ENCODE measurements around the gene ST3GAL4. TPM values are rescaled to one million over a fixed set of nuclear protein-coding genes. Genes with fewer than 3 reads are reported as not detected.
"Not testable (repeated sequence)": the region's sequence is repeated elsewhere in the genome, so short reads cannot be mapped to it uniquely, and the experiment has no call there.

ST3GAL4 gene
- total RNA-seq, 2 experiments from 2014 or later: 13.6 to 13.9 TPM

DNA sequence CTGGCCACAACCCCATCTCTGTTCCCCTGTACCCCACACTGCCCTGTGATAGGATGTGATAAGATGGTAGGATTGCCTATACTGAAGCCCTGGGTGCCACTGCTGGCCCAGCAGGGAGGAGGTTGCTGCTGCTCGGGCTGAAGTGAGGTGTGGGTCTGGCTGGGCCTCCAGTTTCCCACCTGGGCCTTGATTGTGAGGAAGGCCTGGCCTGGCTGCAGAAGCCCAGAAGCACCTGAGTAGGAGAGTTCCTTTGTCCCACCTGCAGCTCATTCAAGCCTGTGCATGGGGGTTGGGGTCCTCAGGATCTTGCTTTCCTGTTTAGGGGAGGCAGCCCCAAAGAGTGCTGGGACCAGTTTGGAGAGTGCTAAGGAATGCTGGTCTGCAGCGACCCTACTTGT is 3.3 kb downstream of the ST3GAL4 start:
- ChIA-PET CTCF (interaction anchor here (1.5 kb wide), 1 partner anchor 48 kb away, joined by 8 read pairs; no protein-coding TSS in a partner anchor), POLR2A (no interaction called here)

DNA sequence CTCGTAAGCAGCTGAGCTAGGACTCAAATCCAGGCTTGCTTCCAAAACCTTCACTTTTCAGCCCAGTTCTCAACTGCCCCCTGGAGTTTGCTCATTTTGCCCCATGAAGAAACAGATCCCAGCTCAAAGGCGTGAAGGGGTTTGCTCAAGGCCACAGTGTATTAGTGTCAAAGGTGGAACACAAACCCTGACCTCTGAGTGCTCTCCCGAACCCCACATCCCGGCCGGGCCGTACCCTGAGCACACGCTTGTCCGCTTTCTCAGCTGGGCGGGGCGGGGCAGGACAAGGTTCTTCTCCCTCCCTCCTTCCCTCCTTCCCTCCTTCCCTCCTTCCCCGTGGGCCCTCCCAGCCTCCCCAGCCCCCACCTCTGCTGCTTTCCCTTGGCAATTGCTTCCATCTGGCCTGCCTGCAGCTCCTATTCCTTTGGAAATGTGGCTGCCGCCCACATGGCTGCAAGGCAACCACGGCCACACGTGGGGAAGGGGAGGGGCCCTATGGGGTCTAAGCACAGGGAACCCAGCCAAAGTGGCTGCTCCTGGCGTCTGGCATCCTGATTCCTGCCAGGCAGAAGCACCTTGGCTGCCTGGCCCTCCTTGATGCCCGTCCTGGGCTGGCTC is 4.1 kb downstream of the ST3GAL4 start:
- ChIA-PET CTCF (no interaction called here), POLR2A (no interaction called here)

DNA sequence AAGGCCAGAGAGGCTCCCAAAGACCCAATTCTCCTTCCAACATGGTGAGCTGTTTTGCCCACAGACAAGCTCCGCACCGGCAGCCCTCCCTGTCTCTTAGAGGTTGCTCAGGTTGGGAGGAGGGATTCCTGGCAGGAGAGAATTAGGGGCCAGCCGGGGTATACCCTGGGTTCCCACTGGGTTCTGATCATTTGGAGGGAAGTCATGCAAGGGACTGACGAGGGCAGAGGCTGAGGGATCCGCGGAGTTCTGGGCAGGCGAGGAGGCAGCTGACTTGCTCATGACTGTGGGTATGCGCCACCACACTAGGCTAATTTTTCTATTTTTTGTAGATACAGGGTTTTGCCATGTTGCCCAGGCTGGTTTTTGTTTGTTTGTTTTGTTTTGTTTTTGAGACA is 4.6 kb downstream of the ST3GAL4 start:
- POLR2A ChIA-PET: no interaction called here
- CTCF ChIA-PET: no interaction called here

DNA sequence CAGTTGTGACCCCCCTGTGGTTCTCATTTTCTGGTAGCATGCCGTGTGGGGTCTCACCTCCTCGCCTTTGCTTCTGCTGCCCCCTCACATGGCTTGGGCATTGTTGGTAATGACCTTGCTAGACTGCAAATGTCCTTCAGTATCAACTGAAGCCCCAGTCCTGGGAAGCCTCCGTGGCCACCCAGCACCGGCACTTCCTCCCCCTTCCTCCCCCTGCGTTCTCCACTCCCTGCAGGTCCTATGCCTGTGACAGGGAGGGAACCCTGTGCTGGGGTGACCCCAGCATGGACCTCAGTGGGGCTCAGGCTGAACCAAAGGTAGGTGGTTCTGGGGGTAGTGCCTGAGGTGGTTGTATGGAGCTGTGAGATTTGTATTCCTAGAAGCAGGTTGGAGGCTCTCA is 5.9 kb downstream of the ST3GAL4 start:
- ChIA-PET POLR2A (no interaction called here), CTCF (no interaction called here)

DNA sequence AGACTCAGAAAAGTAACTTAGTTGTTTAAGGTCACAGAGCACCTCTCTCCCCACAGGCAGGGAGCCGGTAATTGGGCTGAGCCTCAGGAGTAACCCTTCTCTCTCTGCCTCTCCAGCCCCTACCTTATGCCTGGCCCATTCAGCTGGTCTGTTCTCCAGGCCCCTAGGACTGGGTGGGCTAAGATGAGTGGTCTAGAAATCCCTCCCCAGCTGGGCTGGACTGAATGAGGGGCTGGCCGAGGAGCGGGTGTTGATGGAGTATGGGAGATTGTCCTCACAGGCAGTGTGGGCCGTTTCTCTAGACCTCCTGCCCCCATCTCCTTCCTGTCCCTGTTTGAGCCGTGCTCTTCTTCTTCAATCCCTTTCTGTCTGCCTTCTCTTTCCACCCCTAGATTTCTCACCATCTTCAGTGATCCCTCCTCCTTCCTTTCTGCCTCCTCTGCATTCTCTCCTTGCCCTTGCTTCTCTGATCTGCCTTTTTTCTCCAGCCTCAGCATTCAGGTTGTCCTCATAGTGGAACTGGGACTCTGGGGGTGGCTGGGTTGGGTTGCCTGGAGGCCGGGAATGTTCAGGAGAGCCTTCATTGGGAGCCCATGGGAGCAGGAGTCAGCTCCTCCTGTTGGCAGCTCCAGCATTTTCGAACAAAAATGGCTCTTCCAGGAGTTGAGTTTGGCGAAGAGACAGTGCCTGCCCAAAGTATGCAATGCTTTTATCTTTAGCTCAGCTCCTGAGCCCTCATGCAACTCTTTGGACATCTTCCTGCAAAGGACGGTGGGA is 7.6 kb downstream of the ST3GAL4 start:
- POLR2A ChIA-PET: no interaction called here
- CTCF ChIA-PET: no interaction called here

DNA sequence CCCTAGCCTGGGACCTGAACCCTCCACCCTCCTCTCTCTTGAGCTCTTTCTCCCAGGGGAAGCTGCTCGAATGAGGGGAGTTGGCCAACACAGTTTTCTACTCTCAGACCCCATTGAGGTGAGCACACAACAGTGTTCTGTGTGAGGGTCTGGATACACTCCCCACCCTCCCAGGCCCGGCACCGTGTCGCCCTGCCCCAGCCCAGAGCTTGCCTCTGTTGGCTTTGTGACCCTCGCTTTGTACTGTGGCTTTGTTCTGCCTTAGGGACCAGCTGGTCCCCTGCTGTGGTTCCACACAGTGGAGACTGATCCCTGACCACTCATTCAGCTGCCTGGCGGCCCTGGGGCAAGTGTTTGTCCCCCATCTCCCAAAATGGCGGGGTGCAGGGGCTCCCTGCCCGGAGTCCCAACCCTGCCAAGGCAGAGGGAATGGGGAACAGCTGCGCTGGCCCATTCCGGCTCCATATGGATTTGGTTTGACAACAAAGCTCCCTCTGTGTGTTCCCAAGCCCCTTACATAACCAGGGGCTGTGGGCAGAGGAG is 8.3 kb downstream of the ST3GAL4 start:
- ChIA-PET CTCF (no interaction called here), POLR2A (no interaction called here)

DNA sequence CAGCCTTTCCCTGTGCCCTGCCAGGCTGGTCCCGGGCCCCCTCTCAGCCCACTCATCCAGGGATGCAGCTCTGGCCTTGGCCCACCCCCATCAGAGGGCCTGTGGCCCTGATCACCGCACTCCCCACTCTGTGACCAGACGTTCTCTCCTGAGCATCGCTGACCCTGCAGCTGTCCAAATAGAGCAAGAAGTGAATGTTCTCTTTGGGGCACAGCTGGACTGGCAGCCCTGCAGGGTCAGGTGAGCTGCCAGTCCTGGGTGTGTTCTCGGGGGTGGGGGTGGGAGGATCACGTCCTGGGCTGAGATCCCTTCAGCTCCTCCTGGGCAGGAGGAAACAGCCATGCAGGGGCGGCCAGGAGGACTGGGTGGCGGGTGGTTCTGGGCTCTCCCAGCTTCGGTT is 9.2 kb downstream of the ST3GAL4 start:
- POLR2A ChIA-PET: not testable (repeated sequence)

DNA sequence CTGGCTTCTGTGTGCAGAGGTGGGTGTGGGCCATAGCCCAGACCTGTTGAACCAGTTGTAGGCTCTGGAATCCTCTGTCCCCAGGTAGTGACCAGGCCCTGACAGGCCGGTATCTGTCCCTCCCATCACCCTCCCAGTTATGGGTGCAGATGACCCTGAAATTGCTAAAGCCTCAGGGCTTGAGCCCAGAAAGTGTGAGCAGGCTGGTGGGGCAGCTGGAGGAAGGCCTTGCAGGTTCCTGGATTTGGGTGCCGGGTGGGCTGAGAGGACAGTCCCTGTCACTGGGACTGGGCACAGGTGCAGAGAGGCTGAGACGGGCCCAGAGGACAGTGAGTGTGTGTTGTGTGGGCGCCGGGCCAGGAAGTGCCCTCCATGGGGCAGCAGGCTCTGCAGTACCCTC is 10.0 kb downstream of the ST3GAL4 start:
- CTCF ChIA-PET, POLR2A ChIA-PET: not testable (repeated sequence)

More for the DNA sequence above, 9.2 kb downstream of the ST3GAL4 start:
- CTCF ChIA-PET: not testable (repeated sequence)

DNA sequence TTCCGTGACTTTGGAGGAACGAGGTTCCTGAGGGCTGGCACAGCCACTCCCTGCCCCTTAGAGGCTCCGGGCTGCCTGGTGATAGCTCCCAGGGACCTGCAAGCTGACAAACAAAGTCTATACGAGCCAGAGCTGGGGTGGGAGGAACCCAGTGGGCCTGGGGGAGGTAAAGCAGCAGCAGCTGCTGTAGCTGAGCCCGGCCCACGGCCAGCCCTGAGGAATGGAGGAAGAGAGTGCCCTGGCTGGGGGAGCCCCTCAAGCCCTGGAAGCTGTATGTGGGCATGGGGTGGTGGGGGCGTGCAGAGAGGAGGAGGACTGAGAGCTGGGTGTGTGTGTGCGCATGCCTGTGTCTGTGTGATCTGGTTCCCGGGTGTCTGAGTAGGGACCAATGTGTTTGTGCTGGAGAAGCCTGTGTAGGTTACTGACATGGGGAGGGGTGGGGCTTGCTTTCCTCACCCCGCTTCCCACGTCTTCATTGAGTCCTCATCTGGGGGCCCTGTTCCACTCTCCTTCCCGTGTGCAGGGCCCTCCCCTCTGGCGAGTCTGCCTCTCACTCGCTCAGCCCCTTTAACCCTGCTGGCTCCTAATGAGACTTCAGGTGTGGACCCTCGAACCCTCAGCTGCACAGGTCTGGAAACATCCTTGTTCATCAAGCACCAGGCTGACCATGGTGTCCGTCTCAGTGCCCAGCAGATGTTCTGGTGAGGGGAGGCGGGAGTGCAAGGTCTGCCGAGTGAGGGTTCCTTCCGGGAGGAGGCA is 10.8 kb downstream of the ST3GAL4 start:
- CTCF ChIA-PET: no interaction called here
- POLR2A ChIA-PET: no interaction called here

DNA sequence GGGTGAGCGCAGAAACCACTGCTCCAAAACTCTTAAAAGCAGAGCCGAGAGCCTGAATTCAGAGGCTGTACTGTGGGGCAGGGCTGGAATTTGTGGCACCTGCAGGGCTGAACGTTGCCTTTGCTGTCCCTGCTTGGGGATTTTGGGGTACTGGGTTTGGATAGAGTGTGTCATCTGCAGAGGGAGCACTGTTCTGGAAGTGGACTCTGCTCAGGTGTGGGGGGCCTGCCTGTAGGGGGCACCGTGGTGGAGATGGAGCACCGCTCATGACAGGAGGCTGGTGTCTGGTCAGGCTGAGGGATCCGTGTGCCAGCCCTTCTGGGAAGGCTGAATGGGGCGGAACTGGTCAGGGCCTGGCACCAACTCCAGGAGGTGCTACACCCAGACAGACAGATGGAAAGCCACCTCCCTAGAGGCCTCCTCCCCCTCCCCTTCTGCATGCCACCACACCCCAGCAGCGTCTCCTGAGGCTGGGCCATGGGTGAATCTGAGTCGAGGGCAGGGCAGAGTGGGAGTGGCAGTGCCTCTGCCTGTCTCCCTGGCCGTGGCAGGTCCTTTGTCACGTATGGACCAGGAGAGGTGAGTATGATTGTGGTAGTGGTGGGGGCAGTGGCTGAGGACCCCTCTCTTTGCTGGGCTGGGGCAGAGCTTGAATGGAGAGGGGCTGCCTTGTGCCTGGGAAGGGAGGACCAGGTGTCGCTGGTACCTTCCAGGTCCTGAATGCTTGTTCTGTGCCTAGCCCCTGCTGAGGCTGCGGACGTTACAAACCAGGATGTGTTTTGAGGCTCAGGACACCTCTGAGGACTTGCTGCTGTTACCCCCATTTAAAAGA is 11.6 kb downstream of the ST3GAL4 start:
- CTCF ChIA-PET, POLR2A ChIA-PET: not testable (repeated sequence)

DNA sequence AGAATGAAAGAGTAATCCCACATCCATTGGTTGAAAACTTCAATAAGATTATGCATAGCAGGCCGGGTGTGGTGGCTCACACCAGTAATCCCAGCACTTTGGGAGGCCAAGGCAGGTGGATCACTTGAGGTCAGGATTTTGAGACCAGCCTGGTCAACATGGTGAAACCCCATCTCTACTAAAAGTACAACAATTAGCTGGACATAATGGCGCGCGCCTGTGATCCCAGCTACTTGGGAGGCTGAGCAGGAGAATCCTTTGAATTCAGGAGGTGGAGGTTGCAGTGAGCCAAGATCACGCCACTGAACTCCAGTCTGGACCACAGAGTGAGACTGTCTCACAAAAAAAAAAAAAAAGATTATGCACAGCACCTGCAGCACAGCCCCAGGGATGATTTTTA is 12.3 kb downstream of the ST3GAL4 start:
- CTCF ChIA-PET, POLR2A ChIA-PET: not testable (repeated sequence)

DNA sequence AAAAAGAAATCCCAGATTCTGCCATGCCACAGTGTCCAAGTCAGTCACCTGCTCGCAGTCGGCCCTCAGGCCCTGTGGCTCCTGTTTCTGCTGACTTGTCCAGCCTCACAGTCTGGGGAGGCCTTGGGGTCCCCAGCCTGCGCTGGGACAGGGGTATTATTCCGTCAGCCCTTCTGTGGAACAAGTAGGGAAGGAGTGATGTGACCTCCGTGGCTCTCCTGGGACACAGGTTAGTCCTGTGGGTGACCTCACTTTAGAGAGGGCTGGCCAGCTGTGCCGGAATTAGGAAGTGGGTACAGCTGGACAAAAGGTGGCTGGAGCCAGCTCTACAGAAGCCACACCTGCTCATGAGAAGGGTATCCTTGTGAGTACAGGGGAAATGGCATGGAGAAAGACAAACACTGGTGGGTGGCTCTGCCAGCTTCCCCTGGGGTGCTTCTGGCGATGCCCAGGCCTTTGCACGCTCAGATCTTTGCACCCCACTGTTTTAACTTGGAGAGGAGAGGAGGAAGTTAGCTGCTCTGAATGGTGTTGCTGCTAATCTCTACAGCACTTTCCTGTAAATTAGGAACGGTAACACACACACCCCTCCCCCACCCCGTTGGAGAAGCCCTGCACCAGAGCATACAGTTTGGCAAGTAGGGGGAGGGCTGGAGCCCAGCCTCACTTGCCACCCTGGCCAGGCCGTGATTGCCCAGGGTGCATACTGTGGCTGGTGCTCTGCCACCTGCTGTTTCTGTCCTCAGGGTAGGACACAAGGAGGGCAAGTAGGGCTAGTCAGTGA is 13.0 kb downstream of the ST3GAL4 start:
- CTCF ChIA-PET, POLR2A ChIA-PET: not testable (repeated sequence)

DNA sequence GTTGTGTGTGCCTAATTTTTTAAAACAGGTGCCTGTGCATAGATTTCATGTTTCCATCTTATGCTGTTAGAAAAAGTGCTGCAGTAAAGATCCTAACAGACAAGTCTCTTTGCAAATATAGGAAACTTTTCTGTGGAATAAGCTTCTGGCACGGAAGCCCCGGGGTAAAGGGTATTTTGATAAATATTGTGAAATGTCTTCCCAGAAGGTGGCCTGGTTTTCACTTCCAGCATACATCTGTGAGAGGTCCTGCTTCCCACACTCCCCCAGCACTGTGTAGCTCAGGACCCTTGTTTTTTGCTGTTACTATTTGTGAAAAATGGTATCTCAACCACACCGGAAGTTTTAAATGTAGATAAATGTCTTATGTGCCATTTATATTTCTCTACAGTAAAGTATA is 14.5 kb downstream of the ST3GAL4 start:
- ChIA-PET POLR2A (no interaction called here), CTCF (interaction anchor here (0.6 to 1.3 kb wide), 2 partner anchors 111 to 424 kb away, joined by 3 to 4 read pairs; partner anchors contain the start of gene VSIG10L2)

DNA sequence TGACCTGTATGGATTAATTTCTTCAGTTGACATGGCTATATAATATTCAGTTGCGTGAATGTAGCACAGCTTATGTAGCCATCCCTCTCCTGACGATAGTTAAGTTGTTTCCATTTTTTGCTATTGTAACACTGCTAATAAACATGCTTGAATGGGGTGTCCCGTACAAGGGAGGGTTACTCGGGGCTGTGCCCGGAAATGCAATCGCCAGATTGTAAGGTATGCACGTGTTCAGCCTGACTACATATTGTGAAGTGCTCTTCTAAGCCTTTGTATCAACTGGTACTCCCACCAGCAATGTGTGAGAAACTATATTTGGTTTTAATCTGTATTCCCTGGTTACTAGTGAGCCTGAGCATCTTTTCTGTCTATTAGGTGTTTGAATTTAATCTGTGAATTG is 16.1 kb downstream of the ST3GAL4 start:
- POLR2A ChIA-PET: no interaction called here
- CTCF ChIA-PET: interaction anchor here (0.5 kb wide), 1 partner anchor 30 kb away, joined by 3 read pairs; no protein-coding TSS in a partner anchor

DNA sequence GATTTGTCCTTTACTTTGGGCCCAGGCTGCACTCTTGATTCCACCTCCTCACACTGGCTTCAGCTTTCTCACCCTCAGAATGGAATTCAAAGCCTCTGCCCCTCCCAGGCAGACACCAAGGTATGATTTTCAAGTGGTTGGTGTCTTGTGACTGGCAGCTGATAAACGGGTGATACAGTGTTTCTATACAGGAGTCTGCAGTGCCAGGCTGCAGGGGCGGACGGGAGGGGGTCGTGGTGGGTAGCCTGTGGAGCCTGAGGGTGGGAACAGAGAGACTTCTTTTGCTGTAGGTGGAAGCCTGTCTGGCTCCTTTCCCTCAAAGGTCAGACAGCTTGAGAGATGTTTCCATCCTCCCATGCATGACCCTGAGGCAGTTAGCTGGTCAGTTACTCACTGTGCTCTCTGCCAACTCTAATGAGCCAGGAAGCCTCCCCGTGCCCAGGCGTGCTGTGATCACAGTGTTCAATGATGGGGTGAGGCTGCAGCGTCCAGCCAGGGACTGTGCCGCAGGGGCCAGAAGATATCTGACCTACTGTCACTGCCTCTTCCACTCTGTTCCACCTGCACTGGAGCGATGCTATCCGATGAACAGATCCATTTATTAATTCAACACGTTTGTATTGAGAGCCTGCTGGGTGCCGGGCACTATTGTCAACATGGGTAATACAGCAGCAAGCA is 18.0 kb downstream of the ST3GAL4 start:
- CTCF ChIA-PET, POLR2A ChIA-PET: not testable (repeated sequence)

DNA sequence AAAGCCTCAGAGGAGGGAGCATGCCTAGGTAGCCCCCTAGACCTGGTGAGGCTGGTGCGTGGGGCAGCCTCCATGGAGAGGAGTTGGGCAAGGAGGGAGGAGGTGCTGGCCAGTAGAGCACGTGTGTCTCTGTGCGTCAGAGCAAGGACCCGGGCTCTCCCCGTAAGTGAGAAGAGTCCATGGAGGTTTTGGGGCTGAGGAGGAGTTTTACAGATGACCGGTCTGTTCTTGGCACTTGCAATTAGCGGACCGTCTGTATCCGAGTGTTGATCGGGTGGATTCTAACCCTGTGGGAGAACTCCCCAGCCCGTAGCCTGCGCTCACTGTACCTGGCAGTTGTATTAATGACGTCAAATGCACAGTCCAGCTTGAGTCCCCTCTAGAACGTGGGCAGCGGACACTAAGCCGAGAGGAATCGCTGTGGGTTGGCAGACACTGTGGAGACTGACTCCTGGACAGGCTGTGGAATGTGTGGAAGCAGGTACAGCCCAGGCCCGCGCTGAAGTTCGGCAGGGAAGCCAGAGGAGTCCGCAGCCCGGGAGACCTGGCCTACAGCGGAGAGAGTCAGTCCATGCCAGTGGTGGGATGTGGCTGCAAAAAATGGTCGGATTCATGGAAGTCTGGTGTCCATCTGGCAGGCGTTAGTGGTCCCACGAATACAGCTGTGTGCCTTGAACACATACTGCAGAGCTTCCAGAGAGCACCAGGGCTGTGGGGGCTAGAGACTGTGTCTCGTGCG is 19.2 kb downstream of the ST3GAL4 start:
- CTCF ChIA-PET, POLR2A ChIA-PET: not testable (repeated sequence)

DNA sequence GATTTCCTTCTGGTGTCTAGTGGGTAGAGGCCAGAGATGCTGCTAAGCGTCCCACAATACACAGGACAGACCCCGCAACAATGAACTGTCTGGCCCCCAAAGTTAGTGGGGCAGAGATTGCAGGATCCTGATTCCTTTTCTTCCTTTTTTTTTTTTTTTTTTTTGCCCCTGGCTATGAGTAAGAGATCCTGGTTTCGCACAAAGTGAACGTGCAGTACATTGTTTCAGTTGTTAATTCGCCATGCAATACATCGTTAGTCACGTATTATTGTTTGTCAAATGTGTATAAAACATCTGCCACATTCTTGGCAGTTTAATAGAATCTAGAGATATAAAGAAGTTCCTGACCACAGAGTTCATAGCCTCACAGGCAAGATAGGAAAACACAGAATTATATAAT is 20.2 kb downstream of the ST3GAL4 start:
- ChIA-PET CTCF (no interaction called here), POLR2A (no interaction called here)

DNA sequence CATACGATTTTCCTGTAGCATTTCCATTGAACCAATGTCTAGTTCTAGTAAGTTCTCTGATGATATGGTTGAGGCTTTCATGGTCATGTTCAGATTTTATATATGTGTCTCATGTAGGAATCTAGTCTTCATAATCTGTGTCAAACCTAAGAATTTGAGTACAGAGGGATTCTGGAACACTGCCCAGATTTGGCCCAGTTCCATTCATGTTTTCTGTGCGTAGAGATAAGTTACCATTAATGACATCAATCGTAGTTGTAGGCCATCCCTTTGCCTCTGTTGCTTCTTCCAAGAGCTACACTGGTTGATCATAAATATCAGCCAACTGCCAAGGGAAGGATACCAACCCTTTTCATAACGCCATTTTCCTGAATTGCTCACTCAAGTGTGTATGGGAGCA is 23.3 kb downstream of the ST3GAL4 start:
- POLR2A ChIA-PET: no interaction called here
- CTCF ChIA-PET: no interaction called here
